ENCODE results near the gene NEK11. TPM values are rescaled to one million over a fixed set of nuclear protein-coding genes. Genes with fewer than 3 reads are reported as not detected.

The NEK11 gene
- total RNA-seq, 1 donor from 2014 or later = 1.1 TPM

GRCh38 chr3:131282967-131283366, 256.3 kb downstream of the NEK11 start:
- Mint-ChIP-seq H3K27me3 (peaks cover 4% of the 10 kb centered on the region), H3K4me1 (no peaks in the 10 kb centered on the region), H3K27ac (no peak overlapping the region), H3K9me3 (no peaks in the 10 kb centered on the region), H3K4me3 (no peak overlapping the region), H3K36me3 (ENCODE audit: low read depth) (no peaks in the 10 kb centered on the region)
- DNase-seq = no peak
- intact Hi-C loops (cut with micrococcal nuclease) = no loop called here

GRCh38 chr3:131283862-131284261, 257.2 kb downstream of the NEK11 start:
- intact Hi-C loops (cut with micrococcal nuclease) = no loop called here
- no peaks in the 10 kb centered on the region for H3K9me3 Mint-ChIP-seq
- H3K27me3 Mint-ChIP-seq = peaks cover 4% of the 10 kb centered on the region
- H3K36me3 Mint-ChIP-seq (ENCODE audit: low read depth) = no peaks in the 10 kb centered on the region
- H3K4me3 Mint-ChIP-seq = no peak overlapping the region
- DNase-seq = no peak
- no peak overlapping the region for H3K27ac Mint-ChIP-seq
- H3K4me1 Mint-ChIP-seq = no peaks in the 10 kb centered on the region

GRCh38 chr3:131284302-131284701, 257.6 kb downstream of the NEK11 start:
- Mint-ChIP-seq H3K27ac (no peak overlapping the region), H3K4me3 (no peak overlapping the region), H3K9me3 (no peaks in the 10 kb centered on the region), H3K36me3 (ENCODE audit: low read depth) (no peaks in the 10 kb centered on the region), H3K27me3 (peaks cover 4% of the 10 kb centered on the region), H3K4me1 (no peaks in the 10 kb centered on the region)
- intact Hi-C loops (cut with micrococcal nuclease) = no loop called here
- no peak for DNase-seq

- intact Hi-C loops (cut with micrococcal nuclease) = no loop called here
- Mint-ChIP-seq H3K9me3 (no peaks in the 10 kb centered on the region), H3K4me3 (no peak overlapping the region), H3K4me1 (no peaks in the 10 kb centered on the region), H3K27ac (no peak overlapping the region), H3K36me3 (ENCODE audit: low read depth) (no peaks in the 10 kb centered on the region), H3K27me3 (peaks cover 4% of the 10 kb centered on the region)
- DNase-seq = no peak
Measured at GRCh38 chr3:131285456-131285855, 258.8 kb downstream of the NEK11 start.

DNA sequence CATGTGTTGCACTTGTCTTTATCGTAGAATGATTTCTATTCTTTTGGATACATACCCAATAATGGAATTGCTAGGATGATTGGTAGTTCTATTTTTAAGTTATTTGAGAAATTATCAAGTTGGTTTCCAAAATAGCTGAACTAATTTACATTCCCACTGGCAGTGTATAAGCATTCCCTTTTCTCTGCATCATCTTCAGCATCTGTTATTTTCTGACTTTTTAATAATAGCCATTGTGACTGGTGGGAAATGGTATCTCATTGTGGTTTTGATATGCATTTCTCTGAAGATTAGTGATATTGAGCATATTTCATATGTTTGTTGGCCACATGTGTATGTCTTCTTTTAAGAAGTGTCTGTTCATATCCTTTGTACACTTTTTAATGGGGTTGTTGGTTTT, 273.2 kb downstream of the NEK11 start:
- DNase-seq = no peak
- Mint-ChIP-seq H3K4me1 (no peaks in the 10 kb centered on the region), H3K9me3 (no peaks in the 10 kb centered on the region), H3K27me3 (peaks cover 1% of the 10 kb centered on the region), H3K36me3 (ENCODE audit: low read depth) (no peaks in the 10 kb centered on the region), H3K4me3 (no peak overlapping the region), H3K27ac (no peak overlapping the region)
- intact Hi-C loops (cut with micrococcal nuclease) = no loop called here

- H3K4me1 Mint-ChIP-seq = no peaks in the 10 kb centered on the region
- DNase-seq = no peak
- no peaks in the 10 kb centered on the region for H3K27me3 Mint-ChIP-seq
- intact Hi-C loops (cut with micrococcal nuclease) = no loop called here
- no peaks in the 10 kb centered on the region for H3K36me3 Mint-ChIP-seq (ENCODE audit: low read depth)
- no peak overlapping the region for H3K27ac Mint-ChIP-seq
- H3K9me3 Mint-ChIP-seq = peaks cover 3% of the 10 kb centered on the region
- H3K4me3 Mint-ChIP-seq = no peak overlapping the region
Measured at GRCh38 chr3:131303848-131304247, 277.2 kb downstream of the NEK11 start.

DNA sequence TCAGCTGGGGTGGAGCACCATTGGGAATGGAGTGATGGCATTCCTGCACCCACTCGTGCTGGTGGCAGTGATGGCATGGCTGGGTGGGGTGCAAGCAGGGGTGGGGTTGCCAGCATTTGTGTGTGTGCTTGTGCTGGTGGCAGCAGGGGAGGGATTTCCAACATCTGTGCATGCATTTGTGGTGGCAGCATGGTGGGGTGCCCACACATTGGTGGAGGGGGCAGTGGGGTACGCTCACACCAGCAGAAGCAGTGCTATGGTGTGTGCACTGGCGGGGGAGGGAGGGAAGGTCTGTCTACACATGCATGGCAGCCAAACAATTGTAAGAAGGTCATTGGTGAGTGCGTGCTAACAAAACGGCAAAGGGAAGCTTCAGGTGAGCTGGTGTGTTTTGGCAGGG, 278.2 kb downstream of the NEK11 start:
- no peaks in the 10 kb centered on the region for H3K36me3 Mint-ChIP-seq (ENCODE audit: low read depth)
- intact Hi-C loops (cut with micrococcal nuclease) = no loop called here
- H3K9me3 Mint-ChIP-seq = peaks cover 3% of the 10 kb centered on the region
- no peaks in the 10 kb centered on the region for H3K4me1 Mint-ChIP-seq
- peaks cover 2% of the 10 kb centered on the region for H3K27me3 Mint-ChIP-seq
- no peak overlapping the region for H3K4me3 Mint-ChIP-seq
- DNase-seq = no peak
- H3K27ac Mint-ChIP-seq = no peak overlapping the region

- DNase-seq = no peak
- Mint-ChIP-seq H3K27me3 (peaks cover 2% of the 10 kb centered on the region), H3K4me1 (no peaks in the 10 kb centered on the region), H3K27ac (no peak overlapping the region), H3K36me3 (ENCODE audit: low read depth) (no peaks in the 10 kb centered on the region), H3K4me3 (no peak overlapping the region), H3K9me3 (peaks cover 3% of the 10 kb centered on the region)
- intact Hi-C loops (cut with micrococcal nuclease) = no loop called here
Measured at GRCh38 chr3:131306242-131306641, 279.6 kb downstream of the NEK11 start.

DNA sequence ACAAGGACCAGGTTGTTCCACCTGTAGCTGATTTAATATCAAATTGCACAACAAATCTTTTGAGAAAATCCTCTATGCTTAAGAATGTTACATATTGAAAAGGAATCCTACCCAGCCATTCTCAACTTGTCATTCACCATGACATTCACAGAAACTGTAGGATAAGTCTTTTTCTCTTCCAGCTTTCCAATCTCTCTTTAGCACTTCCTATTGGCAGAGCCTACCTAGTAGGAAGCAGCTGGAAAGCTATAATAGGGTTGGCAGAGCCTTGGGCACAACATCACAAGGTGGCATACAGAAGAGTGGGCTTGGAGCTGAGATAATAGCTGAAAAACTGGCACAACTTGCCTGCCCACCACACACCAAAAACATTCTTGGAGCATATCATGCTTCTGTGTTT, 287.6 kb downstream of the NEK11 start:
- Mint-ChIP-seq H3K27ac (no peak overlapping the region), H3K4me1 (no peaks in the 10 kb centered on the region), H3K9me3 (no peaks in the 10 kb centered on the region), H3K4me3 (no peak overlapping the region), H3K27me3 (peaks cover 13% of the 10 kb centered on the region), H3K36me3 (ENCODE audit: low read depth) (no peaks in the 10 kb centered on the region)
- intact Hi-C loops (cut with micrococcal nuclease) = no loop called here
- no peak for DNase-seq

- H3K4me3 Mint-ChIP-seq = no peak overlapping the region
- DNase-seq = no peak
- no peak overlapping the region for H3K27ac Mint-ChIP-seq
- H3K4me1 Mint-ChIP-seq = no peaks in the 10 kb centered on the region
- no peaks in the 10 kb centered on the region for H3K36me3 Mint-ChIP-seq (ENCODE audit: low read depth)
- H3K27me3 Mint-ChIP-seq = peaks cover 13% of the 10 kb centered on the region
- H3K9me3 Mint-ChIP-seq = no peaks in the 10 kb centered on the region
- intact Hi-C loops (cut with micrococcal nuclease) = no loop called here
Measured at GRCh38 chr3:131315162-131315561, 288.5 kb downstream of the NEK11 start.

- no peaks in the 10 kb centered on the region for H3K36me3 Mint-ChIP-seq (ENCODE audit: low read depth)
- intact Hi-C loops (cut with micrococcal nuclease) = no loop called here
- H3K27me3 Mint-ChIP-seq = peaks cover 17% of the 10 kb centered on the region
- H3K4me1 Mint-ChIP-seq = no peaks in the 10 kb centered on the region
- no peak overlapping the region for H3K4me3 Mint-ChIP-seq
- DNase-seq = no peak
- no peaks in the 10 kb centered on the region for H3K9me3 Mint-ChIP-seq
- no peak overlapping the region for H3K27ac Mint-ChIP-seq
Measured at GRCh38 chr3:131317667-131318066, 291.0 kb downstream of the NEK11 start.

DNA sequence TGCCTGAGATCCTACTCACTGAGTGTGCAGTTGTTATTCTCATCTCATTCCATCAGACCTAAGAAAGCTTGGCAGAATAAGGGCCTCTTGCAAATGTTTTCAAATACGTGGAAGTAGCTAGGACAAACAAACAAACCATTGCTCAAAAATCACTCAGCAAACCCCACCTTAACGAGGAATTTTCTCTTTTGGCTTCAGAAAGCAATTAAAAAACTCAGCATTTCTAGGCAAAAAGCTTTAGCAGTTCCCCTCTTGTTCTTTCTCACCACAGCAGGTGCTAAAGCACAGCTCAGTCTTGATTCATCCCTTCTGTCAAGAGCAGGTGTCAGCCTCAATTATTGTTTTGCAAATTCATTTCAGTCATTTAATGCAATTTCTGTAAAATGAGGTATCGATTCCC, 296.3 kb downstream of the NEK11 start:
- Mint-ChIP-seq H3K27me3 (peaks cover 9% of the 10 kb centered on the region), H3K9me3 (no peaks in the 10 kb centered on the region), H3K27ac (no peak overlapping the region), H3K4me3 (no peak overlapping the region), H3K36me3 (ENCODE audit: low read depth) (no peaks in the 10 kb centered on the region), H3K4me1 (no peaks in the 10 kb centered on the region)
- intact Hi-C loops (cut with micrococcal nuclease) = no loop called here
- DNase-seq = no peak

DNA sequence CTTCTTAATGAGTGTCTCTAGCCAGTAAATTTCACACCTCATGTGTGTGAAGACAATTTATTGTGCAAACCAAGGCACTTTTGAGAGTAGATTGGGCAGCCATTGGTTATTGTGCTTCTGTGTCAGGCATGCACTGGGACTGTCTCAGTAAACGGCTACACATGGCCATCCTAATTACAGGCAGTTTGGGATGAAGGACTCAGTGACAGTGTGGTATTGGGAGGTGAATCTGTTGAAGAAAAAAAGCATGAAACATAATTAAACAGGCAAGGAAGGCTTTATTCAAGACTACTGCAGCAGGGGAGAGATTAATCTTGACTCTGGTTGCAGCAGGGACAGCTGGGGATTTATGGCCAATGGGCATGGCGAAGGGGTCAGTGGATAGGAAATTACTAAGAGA, 297.1 kb downstream of the NEK11 start:
- H3K4me3 Mint-ChIP-seq = no peak overlapping the region
- H3K9me3 Mint-ChIP-seq = no peaks in the 10 kb centered on the region
- DNase-seq = no peak
- H3K27me3 Mint-ChIP-seq = peaks cover 9% of the 10 kb centered on the region
- H3K36me3 Mint-ChIP-seq (ENCODE audit: low read depth) = no peaks in the 10 kb centered on the region
- intact Hi-C loops (cut with micrococcal nuclease) = no loop called here
- H3K27ac Mint-ChIP-seq = no peak overlapping the region
- no peaks in the 10 kb centered on the region for H3K4me1 Mint-ChIP-seq

DNA sequence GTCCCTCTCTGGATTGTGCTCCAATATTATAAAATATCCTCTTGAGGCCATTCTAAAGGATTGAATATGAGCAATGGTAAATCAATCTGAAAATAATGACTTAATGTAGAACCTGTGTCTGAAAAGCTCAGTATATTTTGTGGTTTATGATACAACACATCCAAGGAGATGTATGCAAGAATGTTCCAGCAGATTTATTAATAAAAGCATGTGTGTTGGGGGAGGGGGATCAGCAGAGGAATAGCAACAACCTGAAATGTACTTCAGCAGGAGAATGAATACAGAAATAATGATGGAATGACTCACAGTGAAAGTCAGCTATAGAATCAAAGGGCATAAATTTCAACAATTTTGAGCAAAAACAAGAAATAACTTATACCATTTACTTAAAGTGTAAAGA, 298.2 kb downstream of the NEK11 start:
- no peaks in the 10 kb centered on the region for H3K9me3 Mint-ChIP-seq
- no peaks in the 10 kb centered on the region for H3K36me3 Mint-ChIP-seq (ENCODE audit: low read depth)
- H3K27ac Mint-ChIP-seq = no peak overlapping the region
- H3K4me3 Mint-ChIP-seq = no peak overlapping the region
- H3K27me3 Mint-ChIP-seq = peaks cover 12% of the 10 kb centered on the region
- DNase-seq = no peak
- intact Hi-C loops (cut with micrococcal nuclease) = no loop called here
- no peaks in the 10 kb centered on the region for H3K4me1 Mint-ChIP-seq

GRCh38 chr3:131326307-131326706, 299.6 kb downstream of the NEK11 start:
- Mint-ChIP-seq H3K27me3 (peaks cover 10% of the 10 kb centered on the region), H3K9me3 (no peaks in the 10 kb centered on the region), H3K4me3 (no peak overlapping the region), H3K36me3 (ENCODE audit: low read depth) (no peaks in the 10 kb centered on the region), H3K27ac (no peak overlapping the region), H3K4me1 (no peaks in the 10 kb centered on the region)
- intact Hi-C loops (cut with micrococcal nuclease) = no loop called here
- DNase-seq = no peak

Measured in activated CD4-positive, alpha-beta T cell treated with anti-CD3 and anti-CD28 coated beads, Interleukin-2, amount 10 ng/mL, durations not matched to agents 24 days and 14 days (primary cell).